GM10248 (cell line): ENCODE results near the gene AURKA.

Experiments
- CTCF ChIA-PET: fragments of 300-600 bp; sonication (Branson Sonifier 250); formaldehyde crosslinking; extraction: SDS; loops from one replicate; lab custom pipeline; 2021; ENCODE audit warnings: antibody characterized with exemption; lab: Yijun Ruan, JAX
- POLR2A ChIA-PET: fragments of 350-650 bp; sonication (Branson Sonifier 250); formaldehyde crosslinking; extraction: SDS; loops from one replicate; lab custom pipeline; 2020; ENCODE audit warnings: antibody characterized with exemption; lab: Yijun Ruan, JAX
- DNase-seq: peaks from one replicate; pipeline ENCODE4 v3.0.0; 2012; ENCODE audit errors: extremely low spot score
- TF ChIP-seq, protein P1 (sequence below): IDR thresholded peaks from 2 replicates; pipeline ENCODE4 v1.5.1; 2012; ENCODE audit warnings: mild to moderate bottlenecking, low read depth; ENCODE audit errors: extremely low read depth, missing control alignments, control extremely low read depth

Gene AURKA

DNA sequence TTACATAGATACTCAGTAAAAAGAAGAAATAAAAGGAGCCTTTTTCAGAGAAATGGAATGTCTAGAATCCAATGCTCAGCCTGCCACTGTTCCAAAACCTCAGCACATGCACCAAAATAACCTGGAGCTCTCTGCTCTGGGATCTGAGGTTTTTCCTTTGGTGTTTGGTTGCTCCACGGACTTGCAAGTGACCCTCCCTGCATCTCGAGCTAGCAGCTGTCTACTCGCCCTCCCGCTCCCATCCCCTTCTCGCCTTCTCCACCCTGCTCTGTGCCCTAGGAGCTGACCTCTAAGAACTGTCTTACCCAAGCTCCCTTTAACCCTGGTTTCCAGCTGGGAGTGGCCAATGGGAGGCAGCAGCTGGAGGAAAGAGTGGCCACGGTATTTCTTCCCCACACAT lies 68.4 kb downstream of the AURKA start:
- TF ChIP-seq, protein P1, sequence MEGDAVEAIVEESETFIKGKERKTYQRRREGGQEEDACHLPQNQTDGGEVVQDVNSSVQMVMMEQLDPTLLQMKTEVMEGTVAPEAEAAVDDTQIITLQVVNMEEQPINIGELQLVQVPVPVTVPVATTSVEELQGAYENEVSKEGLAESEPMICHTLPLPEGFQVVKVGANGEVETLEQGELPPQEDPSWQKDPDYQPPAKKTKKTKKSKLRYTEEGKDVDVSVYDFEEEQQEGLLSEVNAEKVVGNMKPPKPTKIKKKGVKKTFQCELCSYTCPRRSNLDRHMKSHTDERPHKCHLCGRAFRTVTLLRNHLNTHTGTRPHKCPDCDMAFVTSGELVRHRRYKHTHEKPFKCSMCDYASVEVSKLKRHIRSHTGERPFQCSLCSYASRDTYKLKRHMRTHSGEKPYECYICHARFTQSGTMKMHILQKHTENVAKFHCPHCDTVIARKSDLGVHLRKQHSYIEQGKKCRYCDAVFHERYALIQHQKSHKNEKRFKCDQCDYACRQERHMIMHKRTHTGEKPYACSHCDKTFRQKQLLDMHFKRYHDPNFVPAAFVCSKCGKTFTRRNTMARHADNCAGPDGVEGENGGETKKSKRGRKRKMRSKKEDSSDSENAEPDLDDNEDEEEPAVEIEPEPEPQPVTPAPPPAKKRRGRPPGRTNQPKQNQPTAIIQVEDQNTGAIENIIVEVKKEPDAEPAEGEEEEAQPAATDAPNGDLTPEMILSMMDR: no peak
- ChIA-PET CTCF (no interaction called here), POLR2A (no interaction called here)
- no peak for DNase-seq

DNA sequence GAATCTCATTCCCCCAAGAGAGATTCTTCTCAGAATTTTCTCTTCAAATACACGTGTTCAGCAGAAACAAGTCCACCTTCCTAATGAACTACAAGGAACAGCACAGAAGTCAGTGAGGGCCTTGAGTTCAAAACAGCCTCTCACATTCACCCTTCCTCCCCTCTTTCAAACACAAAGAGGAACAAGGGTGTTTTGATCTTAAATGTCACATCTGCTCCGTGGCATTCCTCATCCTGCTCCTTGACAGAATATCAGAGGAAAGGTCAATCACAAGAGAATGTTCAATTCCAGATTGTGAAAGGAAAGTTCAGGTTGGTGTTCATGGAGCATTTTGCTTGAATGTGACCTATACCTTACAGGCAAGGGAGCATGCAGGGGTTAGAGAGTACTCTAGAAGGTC lies 68.8 kb downstream of the AURKA start:
- no peak for DNase-seq
- ChIA-PET POLR2A (no interaction called here), CTCF (no interaction called here)
- TF ChIP-seq, protein P1: no peak

DNA sequence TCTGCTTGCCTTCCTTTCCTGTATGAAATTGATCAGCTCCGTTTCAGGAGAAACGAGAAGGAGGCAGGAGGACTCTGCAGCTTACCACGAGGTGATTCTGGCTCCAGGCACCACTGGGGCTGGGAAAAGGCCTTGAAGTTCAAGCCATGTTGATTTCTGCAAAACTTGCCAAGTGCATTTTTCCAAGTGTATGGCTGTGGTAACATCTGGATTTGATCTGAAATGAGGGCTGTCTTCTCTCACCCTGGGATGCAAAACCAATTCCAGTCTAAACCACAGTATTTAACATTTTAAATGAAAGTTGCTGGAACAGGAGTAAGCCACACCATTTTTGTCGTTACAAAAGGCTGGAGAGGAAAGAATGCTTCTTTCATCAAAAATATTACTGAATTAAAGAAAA lies 69.3 kb downstream of the AURKA start:
- POLR2A ChIA-PET: no interaction called here
- no peak for DNase-seq
- TF ChIP-seq, protein P1: no peak

More for the DNA sequence above, 69.3 kb downstream of the AURKA start:
- CTCF ChIA-PET: no interaction called here
